H1 (cell line): Measurements from ENCODE around the gene NLRP10. TPM values are rescaled to one million over a fixed set of nuclear protein-coding genes. Genes with fewer than 3 reads are reported as not detected.
A peak's percentile ranks its signal among the peaks of the same experiment; 100 is the strongest.

Source experiments
- CTCF ChIA-PET: fragments of 300-600 bp; sonication (Branson Sonifier 250); formaldehyde crosslinking; loops from one replicate; lab custom pipeline; 2021; ENCODE audit not compliant: partially characterized antibody; lab: Charles Lee
- POLR2A ChIA-PET: fragments of 300-600 bp; sonication (Branson Sonifier 250); formaldehyde crosslinking; loops from one replicate; lab custom pipeline; 2021; ENCODE audit warnings: inconsistent platforms; ENCODE audit not compliant: partially characterized antibody; lab: Charles Lee
- DNase-seq, 2 experiments: peaks; one replicate each; pipeline versions ENCODE4 v3.0.0 to v3.0.0-alpha.2; 2010 to 2022; ENCODE audit warnings: low spot score in 2 of 2, low read depth in 1 of 2, mixed read lengths in 1 of 2
- FAIRE-seq: peaks from 2 replicates; lab custom pipeline; 2011; peaks lifted over from hg19 to GRCh38; lab: Jason Lieb, UNC
- H2AFZ ChIP-seq: 2 replicates; pipeline ENCODE4 v1.8.1; 2012; ENCODE audit warnings: low read length, inconsistent platforms
- H2AK5ac ChIP-seq: 2 replicates; pipeline ENCODE4 v1.6.1; 2013; ENCODE audit warnings: low read depth, low read length
- H2BK120ac ChIP-seq: replicated peaks from 2 replicates; pipeline ENCODE3; 2013; ENCODE audit warnings: low read depth, low read length, inconsistent platforms
- H2BK12ac ChIP-seq: 2 replicates; pipeline ENCODE4 v1.6.1; 2013; ENCODE audit warnings: low read depth, low read length
- H2BK15ac ChIP-seq: 2 replicates; pipeline ENCODE4 v1.6.1; 2013; ENCODE audit warnings: low read length
- H2BK20ac ChIP-seq: 2 replicates; pipeline ENCODE4 v1.6.1; 2013; ENCODE audit warnings: low read length
- H2BK5ac ChIP-seq: 2 replicates; pipeline ENCODE4 v1.6.1; 2013; ENCODE audit warnings: low read depth, low read length
- H3K14ac ChIP-seq: 2 replicates; pipeline ENCODE4 v1.6.1; 2013; ENCODE audit warnings: inconsistent platforms; ENCODE audit not compliant: insufficient read length
- H3K18ac ChIP-seq: 2 replicates; pipeline ENCODE4 v1.6.1; 2013; ENCODE audit warnings: low read length; ENCODE audit errors: extremely low read depth
- H3K23ac ChIP-seq: 2 replicates; pipeline ENCODE4 v1.6.1; 2013; ENCODE audit warnings: inconsistent platforms; ENCODE audit not compliant: insufficient read length
- H3K23me2 ChIP-seq: 2 replicates; pipeline ENCODE4 v1.6.1; 2013; ENCODE audit warnings: low read depth, low read length
- H3K27ac ChIP-seq: 2 replicates; pipeline ENCODE4 v1.6.1; 2011; ENCODE audit warnings: low read depth, low read length, inconsistent platforms
- H3K27me3 ChIP-seq, 4 experiments: replicated peaks in 1 of 4; 1 replicate in 1 of 4; 2 replicates in 3 of 4; pipeline versions ENCODE4 v1.6.1 to v1.8.1; 2011 to 2013; ENCODE audit warnings: low read length in 3 of 4, mild to moderate bottlenecking in 3 of 4, inconsistent platforms in 2 of 4, mixed read lengths in 2 of 4, moderate library complexity in 1 of 4; ENCODE audit not compliant: control insufficient read depth in 3 of 4, insufficient read depth in 3 of 4; ENCODE audit errors: extremely low read depth in 1 of 4
- H3K36me3 ChIP-seq, 4 experiments: 2 replicates each; pipeline versions ENCODE4 v1.6.1 to v1.8.1; 2011 to 2013; ENCODE audit warnings: mild to moderate bottlenecking in 4 of 4, low read length in 3 of 4, moderate library complexity in 2 of 4, control low read depth in 1 of 4, inconsistent platforms in 1 of 4; ENCODE audit not compliant: insufficient read depth in 4 of 4, control insufficient read depth in 2 of 4
- H3K4ac ChIP-seq: replicated peaks from 2 replicates; pipeline ENCODE3; 2013; ENCODE audit warnings: low read length, low read depth, mixed read lengths, inconsistent platforms; ENCODE audit not compliant: insufficient read length
- H3K4me1 ChIP-seq, 4 experiments: replicated peaks in 1 of 4; 1 replicate in 1 of 4; 2 replicates in 3 of 4; pipeline versions ENCODE4 v1.6.1 to v1.8.1; 2011 to 2013; ENCODE audit warnings: low read length in 3 of 4, inconsistent platforms in 2 of 4, mixed read lengths in 1 of 4; ENCODE audit not compliant: insufficient read depth in 4 of 4, control insufficient read depth in 3 of 4
- H3K4me2 ChIP-seq, 2 experiments: 2 replicates each; pipeline versions ENCODE4 v1.6.1 to v1.8.1; 2011 to 2013; ENCODE audit warnings: low read depth in 2 of 2, low read length in 2 of 2, control low read depth in 1 of 2, inconsistent platforms in 1 of 2, mild to moderate bottlenecking in 1 of 2; ENCODE audit not compliant: insufficient read depth in 1 of 2
- H3K4me3 ChIP-seq, 4 experiments: fragments of 200-600, 300-600 bp in 1 of 4; sonication (generic), shearing (Covaris generic), sonication (Bioruptor Twin) in 1 of 4; 2 replicates each; pipeline versions ENCODE4 v1.5.1 to v1.8.1; 2011 to 2016; ENCODE audit warnings: low read length in 4 of 4, low read depth in 3 of 4, control low read depth in 2 of 4, inconsistent platforms in 2 of 4, mild to moderate bottlenecking in 2 of 4, mixed read lengths in 1 of 4, moderate library complexity in 1 of 4; ENCODE audit not compliant: insufficient read depth in 2 of 4; ENCODE audit errors: extremely low read depth in 1 of 4
- H3K56ac ChIP-seq: replicated peaks from 2 replicates; pipeline ENCODE3; 2013; ENCODE audit warnings: low read depth, mild to moderate bottlenecking, mixed read lengths, low read length, inconsistent platforms; ENCODE audit not compliant: insufficient read length
- H3K79me1 ChIP-seq: 2 replicates; pipeline ENCODE4 v1.6.1; 2013; ENCODE audit warnings: low read depth, low read length, control low read depth
- H3K79me2 ChIP-seq, 2 experiments: 2 replicates each; pipeline versions ENCODE4 v1.6.1 to v1.8.1; 2012 to 2013; ENCODE audit warnings: low read length in 2 of 2, mild to moderate bottlenecking in 2 of 2, inconsistent platforms in 1 of 2; ENCODE audit not compliant: insufficient read depth in 2 of 2, control insufficient read depth in 1 of 2
- H3K9ac ChIP-seq, 4 experiments: replicated peaks in 1 of 4; 1 replicate in 1 of 4; 2 replicates in 3 of 4; pipeline versions ENCODE4 v1.6.1 to v1.8.1; 2011 to 2013; ENCODE audit warnings: low read depth in 3 of 4, low read length in 3 of 4, control low read depth in 2 of 4, mild to moderate bottlenecking in 2 of 4, moderate library complexity in 2 of 4, inconsistent platforms in 1 of 4; ENCODE audit errors: extremely low read depth in 1 of 4
- H3K9me3 ChIP-seq, 2 experiments: 2 replicates each; pipeline versions ENCODE4 v1.6.1 to v1.8.1; 2012 to 2013; ENCODE audit warnings: mild to moderate bottlenecking in 2 of 2, moderate library complexity in 2 of 2, control low read depth in 1 of 2, inconsistent platforms in 1 of 2, low read depth in 1 of 2, low read length in 1 of 2, mixed read lengths in 1 of 2; ENCODE audit not compliant: insufficient read depth in 2 of 2
- H4K20me1 ChIP-seq, 2 experiments: replicated peaks in 1 of 2; 2 replicates each; pipeline versions ENCODE3 to v1.8.1; 2011 to 2013; ENCODE audit warnings: inconsistent platforms in 2 of 2, low read length in 2 of 2, mild to moderate bottlenecking in 1 of 2; ENCODE audit not compliant: insufficient read depth in 2 of 2, control insufficient read depth in 1 of 2
- H4K5ac ChIP-seq: 2 replicates; pipeline ENCODE4 v1.6.1; 2013; ENCODE audit warnings: low read length, low read depth, mixed read lengths, inconsistent platforms; ENCODE audit not compliant: insufficient read length
- H4K8ac ChIP-seq: 2 replicates; pipeline ENCODE4 v1.8.0; 2013; ENCODE audit warnings: mild to moderate bottlenecking, moderate library complexity, low read length, inconsistent platforms; ENCODE audit not compliant: insufficient read depth; ENCODE audit errors: extremely low read depth
- H4K91ac ChIP-seq: replicated peaks from 2 replicates; pipeline ENCODE3; 2013; ENCODE audit warnings: low read length, mixed read lengths, inconsistent platforms; ENCODE audit not compliant: insufficient read length
- HDAC2 ChIP-seq, 2 experiments: fragments of 300-600 bp in 1 of 2; sonication (generic) in 1 of 2; IDR thresholded peaks; 2 replicates each; pipeline ENCODE4 v1.6.1; 2011 to 2012; ENCODE audit warnings: low read depth in 2 of 2, low read length in 2 of 2, mild to moderate bottlenecking in 2 of 2, moderate library complexity in 2 of 2, borderline replicate concordance in 1 of 2, inconsistent platforms in 1 of 2
- RAD21 ChIP-seq, 2 experiments: IDR thresholded peaks in 1 of 2; conservative IDR thresholded peaks in 1 of 2; 2 replicates each; pipeline ENCODE4 v1.6.1; 2011; ENCODE audit warnings: low read depth in 2 of 2, low read length in 2 of 2, improper control_type of control experiment in 1 of 2, inconsistent platforms in 1 of 2, mild to moderate bottlenecking in 1 of 2, moderate library complexity in 1 of 2
- RBBP5 ChIP-seq: IDR thresholded peaks from 2 replicates; pipeline ENCODE4 v1.7.1; 2012; ENCODE audit warnings: low read depth, mild to moderate bottlenecking, inconsistent platforms, low read length, moderate library complexity, borderline replicate concordance
- SIRT6 ChIP-seq: IDR thresholded peaks from one replicate; pipeline ENCODE4 v1.7.1; 2012; ENCODE audit warnings: low read length, inconsistent platforms
- TEAD4 ChIP-seq: IDR thresholded peaks from 2 replicates; pipeline ENCODE4 v1.6.1; 2012; ENCODE audit warnings: low read depth, low read length, inconsistent platforms, mixed read lengths
- YY1 ChIP-seq: IDR thresholded peaks from 2 replicates; pipeline ENCODE4 v1.6.1; 2011; ENCODE audit warnings: low read depth, mild to moderate bottlenecking, low read length
- polyA plus RNA-seq, 7 experiments: library from polyadenylated mRNA; depleted of rRNA in 3 of 7; stranded (reverse) in 5 of 7; unstranded in 2 of 7; fragments of >200 nt in 5 of 7; fragments of 200-250 nt in 2 of 7; gene quantifications; 1 replicate in 5 of 7; 2 replicates in 1 of 7; 4 replicates in 1 of 7; pipeline versions ENCODE4 v1.2.1 to v1.2.3, GENCODE V29; 2011 to 2013; ENCODE audit warnings: missing spikeins in 2 of 7, mixed read lengths in 2 of 7
- total RNA-seq: library from RNA; stranded (reverse); fragmentation: NEBNext Ultra II Directional; extraction: Animal tissue kit (Norgen Biotek cat#: 25700); gene quantifications from 2 replicates; pipeline ENCODE4 v1.2.1, GENCODE V29; 2021
- TF ChIP-seq, protein P1 (sequence below), 3 experiments: IDR thresholded peaks; 1 replicate in 2 of 3; 2 replicates in 1 of 3; pipeline versions ENCODE4 v1.5.1 to v1.6.1; 2011; ENCODE audit warnings: low read length in 3 of 3, mild to moderate bottlenecking in 3 of 3, inconsistent platforms in 2 of 3, low read depth in 1 of 3, moderate library complexity in 1 of 3; ENCODE audit not compliant: insufficient read depth in 1 of 3; ENCODE audit errors: control extremely low read depth in 1 of 3

NLRP10 gene
- total and polyA plus RNA-seq, 2 of the 8 experiments (the other 6 are each of a cell fraction or from before 2014, with no cell fraction given): 0.71 TPM; not detected in 1

- Histone ChIP-seq H2AK5ac (no peak overlapping the region), H3K36me3 (no peaks in the 10 kb centered on the region), H3K23me2 (no peaks in the 10 kb centered on the region), H2BK120ac (no peak overlapping the region), H3K56ac (no peak overlapping the region), H3K79me2 (no peaks in the 10 kb centered on the region), H3K9ac (peak overlapping the region in 1 of 4 experiments; percentile 41; a peak in 1 of 7 replicates), H3K4me2 (no peak overlapping the region), H4K91ac (no peak overlapping the region), H4K5ac (no peak overlapping the region), H3K27me3 (peaks cover 0 to under 1% (median 0%) of the 10 kb centered on the region in 4 experiments; a peak in 1 of 7 replicates), H2AFZ (no peak overlapping the region), H3K9me3 (no peaks in the 10 kb centered on the region), H3K79me1 (no peaks in the 10 kb centered on the region), H4K20me1 (no peaks in the 10 kb centered on the region), H4K8ac (no peak overlapping the region), H2BK12ac (no peak overlapping the region), H2BK15ac (no peak overlapping the region), H3K4me3 (no peak overlapping the region), H2BK5ac (no peak overlapping the region), H2BK20ac (no peak overlapping the region), H3K4ac (no peak overlapping the region), H3K27ac (no peak overlapping the region), H3K23ac (no peak overlapping the region), H3K14ac (no peak overlapping the region), H3K4me1 (no peaks in the 10 kb centered on the region), H3K18ac (no peak overlapping the region)
- TF ChIP-seq, protein P1, sequence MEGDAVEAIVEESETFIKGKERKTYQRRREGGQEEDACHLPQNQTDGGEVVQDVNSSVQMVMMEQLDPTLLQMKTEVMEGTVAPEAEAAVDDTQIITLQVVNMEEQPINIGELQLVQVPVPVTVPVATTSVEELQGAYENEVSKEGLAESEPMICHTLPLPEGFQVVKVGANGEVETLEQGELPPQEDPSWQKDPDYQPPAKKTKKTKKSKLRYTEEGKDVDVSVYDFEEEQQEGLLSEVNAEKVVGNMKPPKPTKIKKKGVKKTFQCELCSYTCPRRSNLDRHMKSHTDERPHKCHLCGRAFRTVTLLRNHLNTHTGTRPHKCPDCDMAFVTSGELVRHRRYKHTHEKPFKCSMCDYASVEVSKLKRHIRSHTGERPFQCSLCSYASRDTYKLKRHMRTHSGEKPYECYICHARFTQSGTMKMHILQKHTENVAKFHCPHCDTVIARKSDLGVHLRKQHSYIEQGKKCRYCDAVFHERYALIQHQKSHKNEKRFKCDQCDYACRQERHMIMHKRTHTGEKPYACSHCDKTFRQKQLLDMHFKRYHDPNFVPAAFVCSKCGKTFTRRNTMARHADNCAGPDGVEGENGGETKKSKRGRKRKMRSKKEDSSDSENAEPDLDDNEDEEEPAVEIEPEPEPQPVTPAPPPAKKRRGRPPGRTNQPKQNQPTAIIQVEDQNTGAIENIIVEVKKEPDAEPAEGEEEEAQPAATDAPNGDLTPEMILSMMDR (IDR thresholded peaks at IDR 0.05; ENCODE audit: control extremely low read depth in 1 of 3, insufficient read depth in 1 of 3, low read depth in 1 of 3, low read length in 3 of 3): peak; percentile 54 to 97 (median 93)
- TF ChIP-seq SIRT6 (no peak), YY1 (0 out of 2 replicates have a peak, but pooled peaks have one; percentile 21), TEAD4 (0 out of 2 replicates have a peak, but pooled peaks have one; percentile 3), HDAC2 (IDR thresholded peaks at IDR 0.05; ENCODE audit: borderline replicate concordance in 1 of 2, low read depth in 2 of 2, low read length in 2 of 2) (no peak), RAD21 (IDR thresholded peaks at IDR 0.05 in 1 of 2, conservative IDR thresholded peaks at IDR 0.05 in 1 of 2; ENCODE audit: low read depth in 2 of 2, low read length in 2 of 2) (peak; percentile 99 to 100), RBBP5 (no peak)
- ChIA-PET POLR2A (interaction anchor here (0.9 to 3.0 kb wide), 12 partner anchors 10 to 101 kb away, joined by 3 to 15 read pairs (median 4); partner anchors contain the start of gene EIF3F), CTCF (interaction anchor here (0.6 to 15.7 kb wide), 37 partner anchors 11 to 766 kb away, joined by 3 to 769 read pairs (median 5); partner anchors contain the start of gene TUB)
- DNase-seq (peak in 1 of 2 experiments; percentile 77), FAIRE-seq (peak; percentile 97)
These were observed 41.2 kb upstream of the NLRP10 start for GRCh38 chr11:8006349-8006977.
